PC-3 (cell line): Measurements from ENCODE around the gene MARCHF5.

Experiments
- EZH2 ChIP-seq: fragments of 300-600 bp; sonication (generic); IDR thresholded peaks from one replicate; pipeline ENCODE4 v1.6.1; 2017; ENCODE audit warnings: antibody characterized with exemption, mild to moderate bottlenecking, low read length; ENCODE audit not compliant: unreplicated experiment
- EZH2phosphoT487 ChIP-seq: fragments of 300-600 bp; sonication (generic); IDR thresholded peaks from 2 replicates; pipeline ENCODE4 v1.6.1; 2018; ENCODE audit warnings: mild to moderate bottlenecking, antibody characterized with exemption, low read length, borderline replicate concordance
- TF ChIP-seq, protein P1 (sequence below): fragments of 300-600 bp; sonication (generic); conservative IDR thresholded peaks from 2 replicates; pipeline ENCODE4 v1.5.1; 2017; ENCODE audit warnings: antibody characterized with exemption, low read depth, mild to moderate bottlenecking, low read length

DNA sequence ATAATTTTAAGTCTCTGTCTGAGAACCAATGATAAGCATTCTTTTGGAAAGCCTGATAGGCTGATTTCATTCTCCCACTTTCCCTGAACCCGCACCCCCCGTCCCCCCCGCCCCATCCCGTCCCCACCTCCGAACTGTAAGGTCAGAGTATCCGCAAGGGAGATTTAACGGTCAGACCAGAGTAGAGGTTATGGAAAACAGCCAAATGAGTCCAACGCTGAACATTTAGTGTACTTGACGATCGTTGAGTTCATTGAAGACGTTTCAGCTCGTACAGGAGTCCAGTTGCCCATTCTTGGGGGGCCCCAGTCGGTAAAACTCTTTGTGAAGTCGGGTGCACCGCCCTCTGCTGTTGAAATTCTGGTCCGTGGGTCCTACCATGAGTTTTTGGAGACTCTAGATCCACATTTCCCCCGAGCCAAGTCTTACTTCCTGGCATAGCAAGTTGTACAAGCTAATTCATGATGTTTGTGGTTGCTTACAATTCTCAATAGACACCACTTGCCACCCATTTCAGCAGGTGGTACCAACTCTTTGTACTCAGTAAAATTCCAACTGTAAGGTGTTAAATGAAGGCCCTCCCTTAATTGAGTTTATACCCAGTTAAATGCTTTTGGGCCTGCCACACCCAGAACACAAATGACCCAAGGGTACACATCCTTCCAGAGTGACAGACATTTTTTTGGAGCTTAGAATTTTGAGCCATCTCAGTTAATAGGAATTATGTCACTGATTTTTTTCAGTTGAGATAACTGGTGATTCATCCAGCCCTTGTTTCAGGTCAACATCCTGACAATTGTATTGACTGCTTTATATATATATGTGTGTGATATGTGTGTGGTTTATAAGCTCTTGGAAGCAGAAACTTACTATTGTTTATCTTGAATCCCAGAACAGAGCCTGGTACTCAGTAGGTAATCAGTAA lies 1.2 kb downstream of the MARCHF5 start:
- TF ChIP-seq, protein P1, sequence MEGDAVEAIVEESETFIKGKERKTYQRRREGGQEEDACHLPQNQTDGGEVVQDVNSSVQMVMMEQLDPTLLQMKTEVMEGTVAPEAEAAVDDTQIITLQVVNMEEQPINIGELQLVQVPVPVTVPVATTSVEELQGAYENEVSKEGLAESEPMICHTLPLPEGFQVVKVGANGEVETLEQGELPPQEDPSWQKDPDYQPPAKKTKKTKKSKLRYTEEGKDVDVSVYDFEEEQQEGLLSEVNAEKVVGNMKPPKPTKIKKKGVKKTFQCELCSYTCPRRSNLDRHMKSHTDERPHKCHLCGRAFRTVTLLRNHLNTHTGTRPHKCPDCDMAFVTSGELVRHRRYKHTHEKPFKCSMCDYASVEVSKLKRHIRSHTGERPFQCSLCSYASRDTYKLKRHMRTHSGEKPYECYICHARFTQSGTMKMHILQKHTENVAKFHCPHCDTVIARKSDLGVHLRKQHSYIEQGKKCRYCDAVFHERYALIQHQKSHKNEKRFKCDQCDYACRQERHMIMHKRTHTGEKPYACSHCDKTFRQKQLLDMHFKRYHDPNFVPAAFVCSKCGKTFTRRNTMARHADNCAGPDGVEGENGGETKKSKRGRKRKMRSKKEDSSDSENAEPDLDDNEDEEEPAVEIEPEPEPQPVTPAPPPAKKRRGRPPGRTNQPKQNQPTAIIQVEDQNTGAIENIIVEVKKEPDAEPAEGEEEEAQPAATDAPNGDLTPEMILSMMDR = peak; percentile 65
- TF ChIP-seq EZH2 (no peak), EZH2phosphoT487 (no peak)
